ENCODE results near the gene CACNA1E. TPM values are rescaled to one million over a fixed set of nuclear protein-coding genes. Genes with fewer than 3 reads are reported as not detected.

Gene CACNA1E
- total RNA-seq, 2 experiments from 2014 or later = not detected

- H3K9me3 ChIP-seq (ENCODE audit: low read length) = no peaks in the 10 kb centered on the region
- no peaks in the 10 kb centered on the region for H3K36me3 ChIP-seq (ENCODE audit: insufficient read depth, low read length)
- no peak overlapping the region for H3K4me2 ChIP-seq (ENCODE audit: low read length)
- ChIA-PET POLR2A (no interaction called here), CTCF (ENCODE audit: unreplicated experiment) (interaction anchor here (0.6 kb wide), 1 partner anchor 210 kb away, joined by 3 read pairs; no protein-coding TSS in a partner anchor)
- H3K27ac ChIP-seq (ENCODE audit: low read depth, low read length, poor library complexity, severe bottlenecking) = no peak overlapping the region
- H3K9me2 ChIP-seq (ENCODE audit: insufficient read depth, low read length) = no peaks in the 10 kb centered on the region
- no peaks in the 10 kb centered on the region for H3K79me2 ChIP-seq (ENCODE audit: insufficient read depth, low read depth, low read length)
- intact Hi-C loops (cut with micrococcal nuclease; ENCODE audit: unreplicated experiment) = no loop called here
- H3K4me3 ChIP-seq (ENCODE audit: low read depth, low read length, poor library complexity, severe bottlenecking) = no peak overlapping the region
- no peaks in the 10 kb centered on the region for H4K20me1 ChIP-seq (ENCODE audit: insufficient read depth, low read length)
- no peak for TF ChIP-seq EZH2phosphoT487 (IDR thresholded peaks at IDR 0.05; ENCODE audit: borderline replicate concordance, low read depth, low read length)
- TF ChIP-seq, protein P1, sequence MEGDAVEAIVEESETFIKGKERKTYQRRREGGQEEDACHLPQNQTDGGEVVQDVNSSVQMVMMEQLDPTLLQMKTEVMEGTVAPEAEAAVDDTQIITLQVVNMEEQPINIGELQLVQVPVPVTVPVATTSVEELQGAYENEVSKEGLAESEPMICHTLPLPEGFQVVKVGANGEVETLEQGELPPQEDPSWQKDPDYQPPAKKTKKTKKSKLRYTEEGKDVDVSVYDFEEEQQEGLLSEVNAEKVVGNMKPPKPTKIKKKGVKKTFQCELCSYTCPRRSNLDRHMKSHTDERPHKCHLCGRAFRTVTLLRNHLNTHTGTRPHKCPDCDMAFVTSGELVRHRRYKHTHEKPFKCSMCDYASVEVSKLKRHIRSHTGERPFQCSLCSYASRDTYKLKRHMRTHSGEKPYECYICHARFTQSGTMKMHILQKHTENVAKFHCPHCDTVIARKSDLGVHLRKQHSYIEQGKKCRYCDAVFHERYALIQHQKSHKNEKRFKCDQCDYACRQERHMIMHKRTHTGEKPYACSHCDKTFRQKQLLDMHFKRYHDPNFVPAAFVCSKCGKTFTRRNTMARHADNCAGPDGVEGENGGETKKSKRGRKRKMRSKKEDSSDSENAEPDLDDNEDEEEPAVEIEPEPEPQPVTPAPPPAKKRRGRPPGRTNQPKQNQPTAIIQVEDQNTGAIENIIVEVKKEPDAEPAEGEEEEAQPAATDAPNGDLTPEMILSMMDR (conservative IDR thresholded peaks at IDR 0.05; ENCODE audit: low read length) = no peak
- no TSS peak for BruUV-seq (replicated peaks)
- no peak overlapping the region for H2AFZ ChIP-seq (ENCODE audit: low read length)
- H3K4me1 ChIP-seq (ENCODE audit: insufficient read depth, low read length, poor library complexity, severe bottlenecking) = no peaks in the 10 kb centered on the region
- no peak for DNase-seq (ENCODE audit: low spot score)
Measured at GRCh38 chr1:181458419-181458818, 24.9 kb upstream of the CACNA1E start.

DNA sequence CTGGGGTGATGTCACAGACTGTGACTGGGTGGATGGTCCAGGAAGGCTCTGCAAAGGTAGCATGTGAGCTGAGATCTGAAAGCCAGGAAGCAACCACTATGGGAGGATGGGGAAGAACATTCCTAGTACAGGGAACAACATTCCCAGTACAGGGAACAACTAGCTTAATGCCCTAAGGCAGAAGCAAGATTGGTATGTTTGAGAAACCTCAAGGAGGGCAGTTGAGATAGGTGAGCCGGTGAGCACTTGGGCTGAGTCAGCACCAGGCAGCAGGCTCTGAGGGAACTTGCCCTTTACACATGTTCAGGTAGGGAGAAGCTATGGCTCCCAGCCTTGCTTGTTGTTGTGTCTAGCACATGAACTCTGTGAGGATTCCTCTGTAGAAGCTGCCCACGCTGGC lies 24.2 kb upstream of the CACNA1E start:
- intact Hi-C loops (cut with micrococcal nuclease; ENCODE audit: unreplicated experiment) = no loop called here
- H4K20me1 ChIP-seq (ENCODE audit: insufficient read depth, low read length) = no peaks in the 10 kb centered on the region
- TF ChIP-seq EZH2phosphoT487 (IDR thresholded peaks at IDR 0.05; ENCODE audit: borderline replicate concordance, low read depth, low read length) = no peak
- TF ChIP-seq, protein P1 (conservative IDR thresholded peaks at IDR 0.05; ENCODE audit: low read length) = no peak
- H3K79me2 ChIP-seq (ENCODE audit: insufficient read depth, low read depth, low read length) = no peaks in the 10 kb centered on the region
- ChIA-PET POLR2A (interaction anchor here (0.6 kb wide), 1 partner anchor 1964 kb away, joined by 6 read pairs; no protein-coding TSS in a partner anchor), CTCF (ENCODE audit: unreplicated experiment) (interaction anchor here (0.6 kb wide), 1 partner anchor 210 kb away, joined by 3 read pairs; no protein-coding TSS in a partner anchor)
- no peaks in the 10 kb centered on the region for H3K9me3 ChIP-seq (ENCODE audit: low read length)
- no peak overlapping the region for H2AFZ ChIP-seq (ENCODE audit: low read length)
- no TSS peak for BruUV-seq (replicated peaks)
- no peak overlapping the region for H3K27ac ChIP-seq (ENCODE audit: low read depth, low read length, poor library complexity, severe bottlenecking)
- H3K4me1 ChIP-seq (ENCODE audit: insufficient read depth, low read length, poor library complexity, severe bottlenecking) = no peaks in the 10 kb centered on the region
- no peak overlapping the region for H3K4me2 ChIP-seq (ENCODE audit: low read length)
- DNase-seq (ENCODE audit: low spot score) = no peak
- H3K4me3 ChIP-seq (ENCODE audit: low read depth, low read length, poor library complexity, severe bottlenecking) = no peak overlapping the region
- no peaks in the 10 kb centered on the region for H3K36me3 ChIP-seq (ENCODE audit: insufficient read depth, low read length)
- H3K9me2 ChIP-seq (ENCODE audit: insufficient read depth, low read length) = no peaks in the 10 kb centered on the region

- no peaks in the 10 kb centered on the region for H3K4me1 ChIP-seq (ENCODE audit: insufficient read depth, low read length, poor library complexity, severe bottlenecking)
- CTCF ChIA-PET (ENCODE audit: unreplicated experiment) = no interaction called here
Measured at GRCh38 chr1:181469829-181470228, 13.5 kb upstream of the CACNA1E start.

More at GRCh38 chr1:181469829-181470228, 13.5 kb upstream of the CACNA1E start:
- Histone ChIP-seq H3K27ac (ENCODE audit: low read depth, low read length, poor library complexity, severe bottlenecking) (no peak overlapping the region), H3K4me3 (ENCODE audit: low read depth, low read length, poor library complexity, severe bottlenecking) (no peak overlapping the region), H2AFZ (ENCODE audit: low read length) (no peak overlapping the region), H3K36me3 (ENCODE audit: insufficient read depth, low read length) (no peaks in the 10 kb centered on the region), H3K9me2 (ENCODE audit: insufficient read depth, low read length) (no peaks in the 10 kb centered on the region), H4K20me1 (ENCODE audit: insufficient read depth, low read length) (no peaks in the 10 kb centered on the region), H3K4me2 (ENCODE audit: low read length) (no peak overlapping the region), H3K9me3 (ENCODE audit: low read length) (no peaks in the 10 kb centered on the region), H3K79me2 (ENCODE audit: insufficient read depth, low read depth, low read length) (no peaks in the 10 kb centered on the region)
- POLR2A ChIA-PET = no interaction called here
- no TSS peak for BruUV-seq (replicated peaks)
- TF ChIP-seq, protein P1 (conservative IDR thresholded peaks at IDR 0.05; ENCODE audit: low read length) = no peak
- DNase-seq (ENCODE audit: low spot score) = no peak
- intact Hi-C loops (cut with micrococcal nuclease; ENCODE audit: unreplicated experiment) = loop anchor here (10.0 kb wide), 1 partner anchor 585 kb away; no protein-coding TSS in a partner anchor

Data from OCI-LY7 (cell line).